Gastrocnemius medialis (tissue), 4 donors: ENCODE data around the gene LEFTY2. TPM values are rescaled to one million over a fixed set of nuclear protein-coding genes. Genes with fewer than 3 reads are reported as not detected.
"Not testable (repeated sequence)": the region's sequence is repeated elsewhere in the genome, so short reads cannot be mapped to it uniquely, and the experiment has no call there.

Experiments
- ATAC-seq, 2 donors: fragments of 150-250 bp; one replicate each; pipeline ENCODE4 v1.9.1; 2016
- DNase-seq, 2 donors: peaks; one replicate each; pipeline ENCODE4 v3.0.0-alpha.2; 2019
- H3K27ac ChIP-seq, 4 donors: fragments of 200-600 bp; sonication (generic); 1 replicate in 1 of 4; 2 replicates in 3 of 4; pipeline ENCODE4 v1.5.1; 2016 to 2018; ENCODE audit warnings: mild to moderate bottlenecking in 2 of 4, moderate library complexity in 1 of 4
- H3K27me3 ChIP-seq, 3 donors: fragments of 200-600 bp; sonication (generic) in 2 of 3; 1 replicate in 1 of 3; 2 replicates in 2 of 3; pipeline versions ENCODE4 v1.5.1 to v1.6.0; 2016 to 2019; ENCODE audit warnings: mild to moderate bottlenecking in 1 of 3, moderate library complexity in 1 of 3
- H3K36me3 ChIP-seq, 2 donors: fragments of 200-600 bp; sonication (generic) in 1 of 2; one replicate each; pipeline ENCODE4 v1.5.1; 2017 to 2018
- H3K4me1 ChIP-seq, 2 donors: fragments of 200-600 bp; sonication (generic) in 1 of 2; one replicate each; pipeline ENCODE4 v1.5.1; 2016 to 2017; ENCODE audit warnings: mild to moderate bottlenecking in 2 of 2
- H3K4me3 ChIP-seq, 4 donors: fragments of 200-600 bp; sonication (generic) in 3 of 4; 1 replicate in 1 of 4; 2 replicates in 3 of 4; pipeline ENCODE4 v1.5.1; 2016 to 2019; ENCODE audit warnings: mild to moderate bottlenecking in 2 of 4
- H3K9me3 ChIP-seq, 3 donors: fragments of 200-600 bp; sonication (generic) in 2 of 3; 1 replicate in 1 of 3; 2 replicates in 2 of 3; pipeline ENCODE4 v1.5.1; 2016 to 2019
- POLR2A ChIP-seq, 2 donors: fragments of 450-650 bp; IDR thresholded peaks; one replicate each; pipeline ENCODE4 v1.6.1; 2017; ENCODE audit warnings: antibody characterized with exemption in 2 of 2, mild to moderate bottlenecking in 2 of 2, moderate library complexity in 2 of 2
- in situ Hi-C, 4 donors: fragments of 200-750 bp; cut with MboI; loops; one replicate each; pipeline versions ENCODE4 v1.15.0 to v1.8.0; 2017; ENCODE audit warnings: low sequenced_read_pairs in 4 of 4
- intact Hi-C: fragments of 100-400 bp; cut with DNase I; formaldehyde crosslinking; loops from one replicate; pipeline ENCODE4 v1.15.1; 2023; ENCODE audit warnings: low total_unique reads
- total RNA-seq, 4 donors: library from RNA; depleted of rRNA; stranded (reverse); fragments of >200 nt; gene quantifications; one replicate each; pipeline versions ENCODE4 v1.1.0 to v1.2.3, GENCODE V29; 2016
- TF ChIP-seq, protein P1 (sequence below), 5 experiments: fragments of 450-650 bp in 3 of 5; fragments of 200-600 bp in 2 of 5; sonication (generic) in 2 of 5; IDR thresholded peaks in 4 of 5; conservative IDR thresholded peaks in 1 of 5; 1 replicate in 4 of 5; 2 replicates in 1 of 5; pipeline ENCODE4 v1.5.1; 2016 to 2019; ENCODE audit warnings: antibody characterized with exemption in 5 of 5, mild to moderate bottlenecking in 3 of 5, moderate library complexity in 3 of 5

The LEFTY2 gene
- total RNA-seq, 4 donors from 2014 or later, result 0.20 TPM; not detected in 3

DNA sequence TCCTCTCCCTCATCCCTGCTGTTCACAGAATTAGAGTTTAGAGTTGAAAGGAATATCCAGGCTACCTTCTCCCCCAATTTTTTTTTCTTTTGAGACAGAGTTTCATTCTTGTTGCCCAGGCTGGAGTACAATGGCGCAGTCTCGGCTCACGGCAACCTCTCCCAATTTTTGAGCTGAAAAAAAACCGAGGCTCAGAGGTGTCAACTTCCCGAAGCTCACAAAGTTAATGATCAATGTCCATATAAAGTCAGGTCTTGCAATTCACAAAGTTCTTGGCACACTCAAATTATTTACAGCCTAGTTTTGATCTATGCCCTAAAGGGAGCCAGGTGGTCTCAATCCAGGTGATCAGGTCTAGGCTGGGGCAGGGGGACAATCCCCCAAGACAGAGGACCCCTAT lies 51.3 kb downstream of the LEFTY2 start:
- no peaks in the 10 kb centered on the region for H3K36me3 ChIP-seq
- in situ Hi-C loops, result no loop called here
- no peaks in the 10 kb centered on the region for H3K9me3 ChIP-seq
- H3K4me1 ChIP-seq, result no peaks in the 10 kb centered on the region
- TF ChIP-seq POLR2A (IDR thresholded peaks at IDR 0.05), result no peak
- TF ChIP-seq, protein P1, sequence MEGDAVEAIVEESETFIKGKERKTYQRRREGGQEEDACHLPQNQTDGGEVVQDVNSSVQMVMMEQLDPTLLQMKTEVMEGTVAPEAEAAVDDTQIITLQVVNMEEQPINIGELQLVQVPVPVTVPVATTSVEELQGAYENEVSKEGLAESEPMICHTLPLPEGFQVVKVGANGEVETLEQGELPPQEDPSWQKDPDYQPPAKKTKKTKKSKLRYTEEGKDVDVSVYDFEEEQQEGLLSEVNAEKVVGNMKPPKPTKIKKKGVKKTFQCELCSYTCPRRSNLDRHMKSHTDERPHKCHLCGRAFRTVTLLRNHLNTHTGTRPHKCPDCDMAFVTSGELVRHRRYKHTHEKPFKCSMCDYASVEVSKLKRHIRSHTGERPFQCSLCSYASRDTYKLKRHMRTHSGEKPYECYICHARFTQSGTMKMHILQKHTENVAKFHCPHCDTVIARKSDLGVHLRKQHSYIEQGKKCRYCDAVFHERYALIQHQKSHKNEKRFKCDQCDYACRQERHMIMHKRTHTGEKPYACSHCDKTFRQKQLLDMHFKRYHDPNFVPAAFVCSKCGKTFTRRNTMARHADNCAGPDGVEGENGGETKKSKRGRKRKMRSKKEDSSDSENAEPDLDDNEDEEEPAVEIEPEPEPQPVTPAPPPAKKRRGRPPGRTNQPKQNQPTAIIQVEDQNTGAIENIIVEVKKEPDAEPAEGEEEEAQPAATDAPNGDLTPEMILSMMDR (IDR thresholded peaks at IDR 0.05 in 4 of 5, conservative IDR thresholded peaks at IDR 0.05 in 1 of 5), result no peak
- DNase-seq, result no peak
- H3K27me3 ChIP-seq, result no peaks in the 10 kb centered on the region
- intact Hi-C loops, result loop anchor here (10.0 kb wide), 1 partner anchor 85 kb away; no protein-coding TSS in a partner anchor
- no peak overlapping the region for H3K27ac ChIP-seq
- ATAC-seq, result no peak
- no peak overlapping the region for H3K4me3 ChIP-seq

DNA sequence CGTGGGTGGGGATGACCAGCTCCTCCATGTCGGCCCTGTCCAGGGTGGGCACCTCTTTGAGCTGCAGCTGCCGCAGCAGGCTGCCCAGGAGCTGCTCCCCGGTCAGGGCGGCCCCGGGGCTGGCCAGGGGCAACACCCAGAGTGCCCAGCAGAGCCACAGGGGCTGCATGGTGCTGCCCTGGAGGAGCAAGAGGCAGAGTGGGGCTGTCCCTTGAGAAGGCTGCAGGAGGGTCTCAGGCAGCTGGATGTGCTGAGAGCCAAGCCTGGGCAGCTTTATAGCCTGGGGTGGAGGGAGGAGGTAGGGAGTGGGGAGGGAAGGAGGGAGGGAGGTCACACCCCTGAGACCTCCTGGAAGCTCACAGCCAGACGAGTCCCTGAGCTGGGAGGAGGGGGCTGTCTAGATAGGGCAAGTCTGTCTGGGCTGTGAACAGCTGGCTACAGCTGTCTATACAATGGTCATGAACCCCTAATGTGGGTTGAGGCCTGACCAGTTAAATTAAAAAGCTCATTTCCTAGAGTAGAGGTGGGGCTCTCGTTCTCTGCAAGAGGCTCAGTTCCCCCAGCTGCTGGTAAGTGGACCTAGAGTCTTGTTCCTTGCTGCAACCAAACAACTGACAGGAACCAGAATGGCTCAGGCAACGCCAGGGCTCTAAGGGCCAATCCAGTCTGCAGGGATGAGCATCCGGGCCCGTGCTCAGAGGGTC lies 52.0 kb downstream of the LEFTY2 start, which contains the start of gene LEFTY1:
TSS of gene LEFTY1 (minus strand) at position 249 of the 704 bp plus-strand sequence. CDS start at position 169, 80 bp downstream.
- H3K4me1 ChIP-seq, result no peaks in the 10 kb centered on the region
- no peak for TF ChIP-seq POLR2A (IDR thresholded peaks at IDR 0.05)
- TF ChIP-seq, protein P1 (IDR thresholded peaks at IDR 0.05 in 4 of 5, conservative IDR thresholded peaks at IDR 0.05 in 1 of 5), result no peak
- no peak for ATAC-seq
- no peaks in the 10 kb centered on the region for H3K36me3 ChIP-seq
- intact Hi-C loops (loop anchor here (10.0 kb wide), 1 partner anchor 86 kb away; no protein-coding TSS in a partner anchor), in situ Hi-C loops (no loop called here)
- no peaks in the 10 kb centered on the region for H3K27me3 ChIP-seq
- H3K27ac ChIP-seq, result no peak within 1 kb of the TSS
- H3K9me3 ChIP-seq, result no peaks in the 10 kb centered on the region
- no peak within 1 kb of the TSS for H3K4me3 ChIP-seq
- no peak for DNase-seq

DNA sequence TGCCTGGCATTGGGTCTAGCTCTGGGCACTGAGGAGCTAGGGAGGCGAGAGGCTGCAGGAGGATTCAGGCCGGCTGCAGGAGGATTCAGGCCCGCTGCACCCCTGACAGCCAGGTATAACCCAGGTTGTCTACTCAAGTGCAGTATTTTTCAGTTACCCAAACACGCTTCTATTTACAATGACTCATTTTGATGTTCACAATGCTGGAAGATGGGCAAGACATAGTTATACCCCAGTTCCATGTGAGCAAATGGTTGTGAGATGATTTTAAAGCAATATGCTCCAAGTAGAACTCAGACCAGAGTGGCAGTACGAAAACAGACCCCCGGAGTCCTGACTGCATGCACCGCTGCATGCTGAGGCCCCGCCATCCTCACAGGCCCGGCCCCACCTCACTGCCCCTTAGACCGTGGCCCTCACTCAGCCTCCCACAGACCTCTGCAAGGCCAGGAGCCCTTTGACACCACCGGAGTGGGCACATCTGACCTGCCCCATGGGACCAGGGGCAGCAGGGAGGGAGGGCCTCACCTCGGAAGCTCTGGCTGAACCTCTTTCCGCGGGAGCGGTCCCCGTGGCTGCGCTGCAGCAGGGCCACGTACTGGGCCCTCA lies 52.6 kb downstream of the LEFTY2 start:
- Histone ChIP-seq H3K4me1 (peaks cover 0 to under 1% of the 10 kb centered on the region in 2 donors), H3K9me3 (no peaks in the 10 kb centered on the region), H3K36me3 (no peaks in the 10 kb centered on the region), H3K27me3 (no peaks in the 10 kb centered on the region), H3K4me3 (no peak overlapping the region), H3K27ac (no peak overlapping the region)
- TF ChIP-seq, protein P1 (IDR thresholded peaks at IDR 0.05 in 4 of 5, conservative IDR thresholded peaks at IDR 0.05 in 1 of 5), result no peak
- TF ChIP-seq POLR2A (IDR thresholded peaks at IDR 0.05), result no peak
- ATAC-seq, result no peak
- DNase-seq, result no peak
- intact Hi-C loops, result loop anchor here (10.0 kb wide), 1 partner anchor 86 kb away; no protein-coding TSS in a partner anchor
- in situ Hi-C loops, result no loop called here

DNA sequence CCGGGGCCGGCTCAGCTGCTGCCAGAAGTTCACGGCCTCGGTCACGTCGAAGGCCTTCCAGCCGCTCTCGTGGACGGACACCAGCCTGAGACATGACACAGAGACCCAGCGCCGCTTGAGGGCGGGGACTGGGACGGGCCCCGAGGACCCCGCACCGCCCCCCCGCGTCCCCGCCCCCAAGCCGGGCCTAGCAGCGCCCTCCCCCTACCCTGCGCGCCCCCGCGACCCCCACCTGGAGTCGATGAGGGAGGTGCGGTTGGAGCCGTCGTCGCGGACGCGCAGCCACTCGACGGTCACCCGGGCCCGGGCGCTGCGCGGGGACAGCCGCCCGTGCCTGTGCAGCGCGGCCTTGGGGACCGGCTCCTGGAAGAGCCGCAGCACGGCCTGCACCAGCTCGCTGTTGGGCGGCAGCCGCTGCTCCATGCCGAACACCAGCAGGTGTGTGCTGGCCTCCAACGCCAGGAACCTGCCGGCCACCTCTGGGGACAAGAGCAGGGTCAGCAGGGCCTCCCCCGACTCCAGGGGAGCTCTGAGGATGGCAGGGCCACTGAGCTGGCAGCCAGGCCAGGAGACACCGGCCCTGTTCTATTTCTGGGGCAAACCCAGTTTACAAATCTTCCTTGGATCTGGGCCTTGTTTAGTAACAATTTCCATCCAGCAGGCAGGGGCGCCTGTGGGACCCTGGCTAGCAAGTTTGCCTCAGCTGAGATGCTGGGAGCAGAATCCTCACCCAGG lies 53.3 kb downstream of the LEFTY2 start:
- not testable (repeated sequence) for H3K36me3 ChIP-seq, DNase-seq

DNA sequence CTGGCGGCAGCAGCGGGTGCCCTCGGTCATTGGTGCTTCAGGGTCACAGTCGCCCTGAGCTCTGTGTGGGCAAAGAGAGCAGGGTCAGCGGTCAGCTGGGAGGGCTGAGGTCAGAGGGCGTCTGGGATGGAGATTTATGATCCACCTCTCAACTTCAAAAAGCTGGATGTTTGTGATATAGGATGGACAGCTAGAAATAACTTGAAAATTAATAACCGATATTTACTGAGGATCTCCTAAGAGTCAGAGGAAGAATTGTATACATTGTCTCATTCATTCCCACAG lies 54.0 kb downstream of the LEFTY2 start:
- no peak for ATAC-seq
- in situ Hi-C loops, result no loop called here

More for the DNA sequence above, 53.3 kb downstream of the LEFTY2 start:
- H3K9me3 ChIP-seq, H3K27ac ChIP-seq, H3K27me3 ChIP-seq, in situ Hi-C loops, H3K4me3 ChIP-seq, H3K4me1 ChIP-seq, ATAC-seq: not testable (repeated sequence)
- intact Hi-C loops, result loop anchor here (10.0 kb wide), 1 partner anchor 87 kb away; no protein-coding TSS in a partner anchor

More for the DNA sequence above, 54.0 kb downstream of the LEFTY2 start:
- H3K4me3 ChIP-seq, result no peak overlapping the region
- H3K27me3 ChIP-seq, result no peaks in the 10 kb centered on the region
- TF ChIP-seq POLR2A (IDR thresholded peaks at IDR 0.05), result no peak
- TF ChIP-seq, protein P1 (IDR thresholded peaks at IDR 0.05 in 4 of 5, conservative IDR thresholded peaks at IDR 0.05 in 1 of 5), result no peak
- intact Hi-C loops, result loop anchor here (10.0 kb wide), 1 partner anchor 88 kb away; no protein-coding TSS in a partner anchor
- no peak overlapping the region for H3K27ac ChIP-seq
- peaks cover 0 to 5% of the 10 kb centered on the region in 2 donors for H3K4me1 ChIP-seq
- H3K36me3 ChIP-seq, result no peaks in the 10 kb centered on the region
- DNase-seq, result no peak
- no peaks in the 10 kb centered on the region for H3K9me3 ChIP-seq
